Immature natural killer cell (primary cell): ENCODE data around the gene CAV3. TPM values are rescaled to one million over a fixed set of nuclear protein-coding genes. Genes with fewer than 3 reads are reported as not detected.

Source experiments
- DNase-seq, 3 donors: peaks; one replicate each; pipeline ENCODE4 v3.0.0; 2022; ENCODE audit warnings: mixed read lengths in 1 of 3
- H3K27ac Mint-ChIP-seq, 6 donors: one replicate each; pipeline ENCODE4 v1.8.0; 2020; ENCODE audit warnings: mixed read lengths in 6 of 6, mild to moderate bottlenecking in 5 of 6, inconsistent platforms in 4 of 6, moderate library complexity in 3 of 6
- H3K27me3 Mint-ChIP-seq, 3 donors: one replicate each; pipeline ENCODE4 v1.8.0; 2020 to 2021; ENCODE audit warnings: low read depth in 3 of 3, mild to moderate bottlenecking in 3 of 3, mixed read lengths in 3 of 3, moderate library complexity in 3 of 3, inconsistent platforms in 1 of 3
- H3K36me3 Mint-ChIP-seq, 3 donors: one replicate each; pipeline ENCODE4 v1.8.0; 2020; ENCODE audit warnings: mixed read lengths in 3 of 3, inconsistent platforms in 2 of 3, mild to moderate bottlenecking in 2 of 3
- H3K4me1 Mint-ChIP-seq, 2 donors: one replicate each; pipeline ENCODE4 v1.8.0; 2020; ENCODE audit warnings: inconsistent platforms in 2 of 2, mild to moderate bottlenecking in 2 of 2, mixed read lengths in 2 of 2, moderate library complexity in 1 of 2
- H3K4me3 Mint-ChIP-seq, 5 donors: one replicate each; pipeline ENCODE4 v1.8.0; 2020; ENCODE audit warnings: mild to moderate bottlenecking in 5 of 5, mixed read lengths in 5 of 5, inconsistent platforms in 3 of 5, moderate library complexity in 3 of 5
- H3K9me3 Mint-ChIP-seq, 6 donors: one replicate each; pipeline ENCODE4 v1.8.0; 2020; ENCODE audit warnings: mild to moderate bottlenecking in 6 of 6, mixed read lengths in 6 of 6, inconsistent platforms in 4 of 6, moderate library complexity in 3 of 6
- polyA plus RNA-seq, 3 donors: library from polyadenylated mRNA; unstranded; fragments of 300-500 nt; fragmentation: Illumina TruSeq; gene quantifications; one replicate each; pipeline ENCODE4 v1.2.3, GENCODE V29; 2021

CAV3 gene
- polyA plus RNA-seq, 3 donors from 2014 or later, result not detected

GRCh38 chr3:8760091-8760490, 26.5 kb downstream of the CAV3 start:
- no peak for DNase-seq
- Mint-ChIP-seq H3K27ac (no peak overlapping the region), H3K36me3 (no peaks in the 10 kb centered on the region), H3K4me1 (no peaks in the 10 kb centered on the region), H3K9me3 (peaks cover 0 to 2% (median 0%) of the 10 kb centered on the region in 6 donors), H3K4me3 (no peak overlapping the region), H3K27me3 (peaks cover 0 to 6% (median 5%) of the 10 kb centered on the region in 3 donors)

- Mint-ChIP-seq H3K4me1 (no peaks in the 10 kb centered on the region), H3K27me3 (peaks cover 2 to 7% (median 5%) of the 10 kb centered on the region in 3 donors), H3K4me3 (no peak overlapping the region), H3K27ac (no peak overlapping the region), H3K9me3 (peaks cover 0 to 2% (median 0%) of the 10 kb centered on the region in 6 donors), H3K36me3 (no peaks in the 10 kb centered on the region)
- no peak for DNase-seq
Measured at GRCh38 chr3:8760506-8760905, 26.9 kb downstream of the CAV3 start.

- no peaks in the 10 kb centered on the region for H3K4me1 Mint-ChIP-seq
- peaks cover 0 to 2% (median 0%) of the 10 kb centered on the region in 6 donors for H3K9me3 Mint-ChIP-seq
- H3K27ac Mint-ChIP-seq, result no peak overlapping the region
- H3K36me3 Mint-ChIP-seq, result no peaks in the 10 kb centered on the region
- no peak overlapping the region for H3K4me3 Mint-ChIP-seq
- DNase-seq, result no peak
- peaks cover 2 to 7% (median 5%) of the 10 kb centered on the region in 3 donors for H3K27me3 Mint-ChIP-seq
Measured at GRCh38 chr3:8761866-8762265, 28.3 kb downstream of the CAV3 start.

- Mint-ChIP-seq H3K4me1 (no peaks in the 10 kb centered on the region), H3K9me3 (peaks cover 0 to 2% (median 0%) of the 10 kb centered on the region in 6 donors), H3K27ac (no peak overlapping the region), H3K27me3 (peaks cover 2 to 10% (median 5%) of the 10 kb centered on the region in 3 donors), H3K4me3 (no peak overlapping the region), H3K36me3 (no peaks in the 10 kb centered on the region)
- no peak for DNase-seq
Measured at GRCh38 chr3:8762607-8763377, 29.2 kb downstream of the CAV3 start.

- H3K27ac Mint-ChIP-seq, result no peak overlapping the region
- no peaks in the 10 kb centered on the region for H3K36me3 Mint-ChIP-seq
- H3K9me3 Mint-ChIP-seq, result peaks cover 0 to 2% (median 0%) of the 10 kb centered on the region in 6 donors
- H3K4me3 Mint-ChIP-seq, result no peak overlapping the region
- peaks cover 2 to 6% (median 2%) of the 10 kb centered on the region in 3 donors for H3K27me3 Mint-ChIP-seq
- no peak for DNase-seq
- peaks cover 3 to 6% of the 10 kb centered on the region in 2 donors for H3K4me1 Mint-ChIP-seq
Measured at GRCh38 chr3:8764528-8764927, 30.9 kb downstream of the CAV3 start.

- Mint-ChIP-seq H3K4me1 (peaks cover 8 to 9% of the 10 kb centered on the region in 2 donors), H3K27me3 (peaks cover 1 to 14% (median 2%) of the 10 kb centered on the region in 3 donors), H3K4me3 (no peak overlapping the region), H3K36me3 (no peaks in the 10 kb centered on the region), H3K9me3 (peaks cover 0 to 2% (median 0%) of the 10 kb centered on the region in 6 donors), H3K27ac (no peak overlapping the region)
- DNase-seq, result no peak
Measured at GRCh38 chr3:8765528-8765927, 31.9 kb downstream of the CAV3 start.

- H3K4me1 Mint-ChIP-seq, result peaks cover 8 to 9% of the 10 kb centered on the region in 2 donors
- peaks cover 0 to 2% (median 0%) of the 10 kb centered on the region in 6 donors for H3K9me3 Mint-ChIP-seq
- peaks cover 1 to 13% (median 2%) of the 10 kb centered on the region in 3 donors for H3K27me3 Mint-ChIP-seq
- H3K4me3 Mint-ChIP-seq, result no peak overlapping the region
- no peak overlapping the region for H3K27ac Mint-ChIP-seq
- no peaks in the 10 kb centered on the region for H3K36me3 Mint-ChIP-seq
- DNase-seq, result no peak
Measured at GRCh38 chr3:8766148-8766547, 32.5 kb downstream of the CAV3 start.

GRCh38 chr3:8767256-8767666, 33.7 kb downstream of the CAV3 start:
- Mint-ChIP-seq H3K27ac (no peak overlapping the region), H3K36me3 (no peaks in the 10 kb centered on the region), H3K4me3 (no peak overlapping the region), H3K4me1 (peaks cover 8 to 9% of the 10 kb centered on the region in 2 donors), H3K9me3 (peaks cover 0 to 2% (median 0%) of the 10 kb centered on the region in 6 donors), H3K27me3 (peaks cover 1 to 16% (median 2%) of the 10 kb centered on the region in 3 donors)
- DNase-seq, result no peak

- Mint-ChIP-seq H3K27me3 (peaks cover 2 to 16% (median 2%) of the 10 kb centered on the region in 3 donors), H3K27ac (no peak overlapping the region), H3K4me3 (no peak overlapping the region), H3K36me3 (no peaks in the 10 kb centered on the region), H3K9me3 (peaks cover 0 to 2% (median 0%) of the 10 kb centered on the region in 6 donors), H3K4me1 (peaks cover 8 to 9% of the 10 kb centered on the region in 2 donors)
- no peak for DNase-seq
Measured at GRCh38 chr3:8767667-8768363, 34.2 kb downstream of the CAV3 start.

GRCh38 chr3:8768364-8769087, 34.9 kb downstream of the CAV3 start:
- Mint-ChIP-seq H3K27me3 (peaks cover 2 to 16% (median 2%) of the 10 kb centered on the region in 3 donors), H3K27ac (no peak overlapping the region), H3K4me1 (peaks cover 8 to 9% of the 10 kb centered on the region in 2 donors), H3K9me3 (peaks cover 0 to 1% (median 0%) of the 10 kb centered on the region in 6 donors), H3K36me3 (no peaks in the 10 kb centered on the region), H3K4me3 (peak overlapping the region in 1 of 5 donors; percentile 7)
- no peak for DNase-seq

- H3K9me3 Mint-ChIP-seq, result peaks cover 0 to 1% (median 0%) of the 10 kb centered on the region in 6 donors
- H3K27me3 Mint-ChIP-seq, result peaks cover 2 to 16% (median 4%) of the 10 kb centered on the region in 3 donors
- peaks cover 8 to 9% of the 10 kb centered on the region in 2 donors for H3K4me1 Mint-ChIP-seq
- DNase-seq, result peak in 2 of 3 donors; percentile 14 to 15
- no peak within 1 kb of the TSS for H3K27ac Mint-ChIP-seq
- no peaks in the 10 kb centered on the region for H3K36me3 Mint-ChIP-seq
- H3K4me3 Mint-ChIP-seq, result peak within 1 kb of the TSS in 3 of 5 donors; percentile 24 to 36 (median 27)
Measured at GRCh38 chr3:8769088-8769822, 35.7 kb downstream of the CAV3 start, which contains the start of gene OXTR. TSS of gene OXTR (minus strand) at chr3:8769613. CDS start at chr3:8768187, 1,426 bp downstream.

GRCh38 chr3:8773941-8774542, 40.4 kb downstream of the CAV3 start:
- peaks cover 8% of the 10 kb centered on the region in 2 donors for H3K4me1 Mint-ChIP-seq
- no peaks in the 10 kb centered on the region for H3K36me3 Mint-ChIP-seq
- H3K4me3 Mint-ChIP-seq, result no peak overlapping the region
- peaks cover 0 to 1% (median 0%) of the 10 kb centered on the region in 6 donors for H3K9me3 Mint-ChIP-seq
- peaks cover 2 to 14% (median 2%) of the 10 kb centered on the region in 3 donors for H3K27me3 Mint-ChIP-seq
- H3K27ac Mint-ChIP-seq, result no peak overlapping the region
- no peak for DNase-seq
